MCF 10A (cell line): ENCODE measurements around the gene CD93. TPM values are rescaled to one million over a fixed set of nuclear protein-coding genes. Genes with fewer than 3 reads are reported as not detected.

ENCODE experiments used
- BruUV-seq: library from RNA; stranded (reverse); fragments of 400-500 nt; replicated peaks from 2 replicates; lab custom pipeline; 2021; lab: Mats Ljungman, UMichigan
- CTCF ChIA-PET: fragments of 300-600 bp; sonication (Branson Sonifier 250); formaldehyde crosslinking; extraction: SDS; loops from one replicate; lab custom pipeline; 2021; ENCODE audit warnings: antibody characterized with exemption, inconsistent platforms; lab: Yijun Ruan, JAX
- POLR2A ChIA-PET: fragments of 300-600, 350-650 bp; sonication (Branson Sonifier 250); formaldehyde crosslinking; extraction: SDS; loops from one replicate; lab custom pipeline; 2020; ENCODE audit warnings: antibody characterized with exemption, inconsistent platforms; lab: Yijun Ruan, JAX
- DNase-seq: peaks from one replicate; pipeline ENCODE4 v3.0.0-alpha.2; 2018; ENCODE audit not compliant: unreplicated experiment
- H3K27ac Mint-ChIP-seq: one replicate; pipeline ENCODE4 v1.8.0; 2022; ENCODE audit warnings: mild to moderate bottlenecking, low read depth, mixed read lengths; ENCODE audit not compliant: unreplicated experiment
- H3K27me3 Mint-ChIP-seq: one replicate; pipeline ENCODE4 v1.8.0; 2022; ENCODE audit warnings: mixed read lengths; ENCODE audit not compliant: insufficient read depth, unreplicated experiment
- H3K36me3 Mint-ChIP-seq: one replicate; pipeline ENCODE4 v1.8.0; 2022; ENCODE audit warnings: mild to moderate bottlenecking, moderate library complexity, mixed read lengths; ENCODE audit not compliant: insufficient read depth, unreplicated experiment
- H3K4me1 Mint-ChIP-seq: one replicate; pipeline ENCODE4 v1.8.0; 2022; ENCODE audit warnings: mixed read lengths; ENCODE audit not compliant: insufficient read depth, unreplicated experiment
- H3K4me3 Mint-ChIP-seq: one replicate; pipeline ENCODE4 v1.8.0; 2022; ENCODE audit warnings: mild to moderate bottlenecking, moderate library complexity, mixed read lengths; ENCODE audit not compliant: unreplicated experiment
- H3K9me3 Mint-ChIP-seq: one replicate; pipeline ENCODE4 v1.8.0; 2022; ENCODE audit warnings: mixed read lengths; ENCODE audit not compliant: unreplicated experiment
- intact Hi-C: fragments of 100-400 bp; cut with micrococcal nuclease; formaldehyde crosslinking; loops from 2 replicates; pipeline ENCODE4 v1.14.1; 2022
- total RNA-seq: library from RNA; stranded (reverse); gene quantifications from 2 replicates; pipeline ENCODE4 v1.2.3, GENCODE V29; 2022
- TF ChIP-seq, protein P1 (sequence below): fragments of 200-600 bp; IDR thresholded peaks from one replicate; pipeline ENCODE4 v1.8.0; 2022; ENCODE audit warnings: antibody characterized with exemption, mild to moderate bottlenecking; ENCODE audit not compliant: unreplicated experiment

The CD93 gene
- total RNA-seq, 1 experiment from 2014 or later = not detected

DNA sequence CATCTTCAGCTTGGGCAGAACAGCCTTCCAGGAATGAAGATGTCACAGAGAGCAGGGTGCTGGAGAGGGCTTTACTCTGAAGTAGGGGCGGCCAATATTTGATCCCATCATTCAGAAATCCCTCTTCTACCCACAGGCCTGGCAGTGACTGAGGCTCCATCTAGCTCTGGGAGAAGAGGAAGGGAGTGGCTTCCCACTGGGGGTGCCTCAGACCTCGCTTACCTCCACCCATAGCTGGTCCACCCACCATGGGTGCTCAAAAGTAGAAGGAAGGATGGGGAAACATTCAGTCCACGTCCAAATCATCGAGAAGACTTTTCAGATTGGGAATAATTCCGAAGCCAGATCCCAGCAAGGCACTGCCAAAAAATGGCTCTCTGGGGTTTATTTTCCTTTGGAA, 24.9 kb downstream of the CD93 start:
- no peaks in the 10 kb centered on the region for H3K36me3 Mint-ChIP-seq
- DNase-seq = no peak
- intact Hi-C loops = no loop called here
- POLR2A ChIA-PET = interaction anchor here (1.9 kb wide), 1 partner anchor 11 kb away, joined by 5 read pairs; no protein-coding TSS in a partner anchor
- TF ChIP-seq, protein P1, sequence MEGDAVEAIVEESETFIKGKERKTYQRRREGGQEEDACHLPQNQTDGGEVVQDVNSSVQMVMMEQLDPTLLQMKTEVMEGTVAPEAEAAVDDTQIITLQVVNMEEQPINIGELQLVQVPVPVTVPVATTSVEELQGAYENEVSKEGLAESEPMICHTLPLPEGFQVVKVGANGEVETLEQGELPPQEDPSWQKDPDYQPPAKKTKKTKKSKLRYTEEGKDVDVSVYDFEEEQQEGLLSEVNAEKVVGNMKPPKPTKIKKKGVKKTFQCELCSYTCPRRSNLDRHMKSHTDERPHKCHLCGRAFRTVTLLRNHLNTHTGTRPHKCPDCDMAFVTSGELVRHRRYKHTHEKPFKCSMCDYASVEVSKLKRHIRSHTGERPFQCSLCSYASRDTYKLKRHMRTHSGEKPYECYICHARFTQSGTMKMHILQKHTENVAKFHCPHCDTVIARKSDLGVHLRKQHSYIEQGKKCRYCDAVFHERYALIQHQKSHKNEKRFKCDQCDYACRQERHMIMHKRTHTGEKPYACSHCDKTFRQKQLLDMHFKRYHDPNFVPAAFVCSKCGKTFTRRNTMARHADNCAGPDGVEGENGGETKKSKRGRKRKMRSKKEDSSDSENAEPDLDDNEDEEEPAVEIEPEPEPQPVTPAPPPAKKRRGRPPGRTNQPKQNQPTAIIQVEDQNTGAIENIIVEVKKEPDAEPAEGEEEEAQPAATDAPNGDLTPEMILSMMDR = no peak
- no peak overlapping the region for H3K27ac Mint-ChIP-seq
- H3K27me3 Mint-ChIP-seq = no peaks in the 10 kb centered on the region
- no peaks in the 10 kb centered on the region for H3K4me1 Mint-ChIP-seq
- no TSS peak for BruUV-seq
- CTCF ChIA-PET = interaction anchor here (0.5 to 2.6 kb wide), 14 partner anchors 8 to 373 kb away, joined by 3 to 11 read pairs (median 4); no protein-coding TSS in a partner anchor
- H3K9me3 Mint-ChIP-seq = no peaks in the 10 kb centered on the region
- H3K4me3 Mint-ChIP-seq = no peak overlapping the region

DNA sequence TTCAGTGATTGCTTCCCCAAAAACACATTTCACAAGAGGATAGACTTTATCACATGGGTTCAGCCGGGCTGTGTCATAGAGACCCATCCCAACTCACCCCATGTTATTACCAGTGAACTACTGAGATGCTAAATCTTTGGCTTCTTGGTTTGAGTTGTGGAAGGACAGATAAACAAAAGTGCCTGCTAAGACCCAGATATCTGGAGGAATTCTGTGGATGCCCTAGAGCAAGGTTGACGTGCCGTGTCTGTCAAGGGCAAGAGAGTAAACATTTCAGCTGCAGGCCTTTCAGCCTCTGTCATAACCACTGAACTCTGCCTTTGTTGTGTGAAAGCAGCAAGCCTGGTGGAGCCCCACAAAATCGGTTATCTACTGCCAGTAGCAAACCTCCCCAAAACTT, 25.5 kb downstream of the CD93 start:
- no peaks in the 10 kb centered on the region for H3K27me3 Mint-ChIP-seq
- DNase-seq = no peak
- ChIA-PET CTCF (interaction anchor here (0.5 to 2.6 kb wide), 14 partner anchors 9 to 372 kb away, joined by 3 to 11 read pairs (median 4); no protein-coding TSS in a partner anchor), POLR2A (interaction anchor here (0.6 to 1.9 kb wide), 2 partner anchors 10 to 266 kb away, joined by 3 to 5 read pairs; no protein-coding TSS in a partner anchor)
- no peaks in the 10 kb centered on the region for H3K9me3 Mint-ChIP-seq
- H3K36me3 Mint-ChIP-seq = no peaks in the 10 kb centered on the region
- intact Hi-C loops = no loop called here
- no peak overlapping the region for H3K4me3 Mint-ChIP-seq
- TF ChIP-seq, protein P1 = no peak
- no peak overlapping the region for H3K27ac Mint-ChIP-seq
- no peaks in the 10 kb centered on the region for H3K4me1 Mint-ChIP-seq
- no TSS peak for BruUV-seq

DNA sequence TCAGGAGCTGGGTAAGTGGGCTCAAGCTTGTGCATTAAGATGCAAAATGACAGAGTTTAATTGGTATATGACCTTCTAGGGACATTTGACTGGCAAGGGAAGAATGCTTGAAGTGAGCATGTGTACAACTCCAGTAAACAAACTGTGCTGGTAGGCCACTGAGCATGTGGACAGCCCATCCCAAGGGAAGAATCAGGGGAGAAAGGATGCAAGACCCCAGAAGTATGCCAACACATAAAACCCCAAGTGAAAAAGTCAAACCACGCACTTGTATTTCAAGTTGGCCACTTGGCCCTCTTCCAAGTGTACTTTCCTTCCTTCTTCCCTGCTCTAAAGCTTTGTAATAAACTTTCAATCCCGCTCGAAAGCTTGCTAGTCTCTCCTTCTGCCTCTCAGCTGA, 26.3 kb downstream of the CD93 start:
- CTCF ChIA-PET = interaction anchor here (0.6 to 2.6 kb wide), 7 partner anchors 9 to 335 kb away, joined by 3 to 11 read pairs (median 4); no protein-coding TSS in a partner anchor
- no peak overlapping the region for H3K4me3 Mint-ChIP-seq
- no peak overlapping the region for H3K27ac Mint-ChIP-seq
- no peak for DNase-seq
- no peaks in the 10 kb centered on the region for H3K9me3 Mint-ChIP-seq
- H3K4me1 Mint-ChIP-seq = no peaks in the 10 kb centered on the region
- POLR2A ChIA-PET = interaction anchor here (0.7 to 1.9 kb wide), 2 partner anchors 9 to 10 kb away, joined by 3 to 5 read pairs; no protein-coding TSS in a partner anchor
- TF ChIP-seq, protein P1 = no peak
- H3K27me3 Mint-ChIP-seq = no peaks in the 10 kb centered on the region
- intact Hi-C loops = no loop called here
- H3K36me3 Mint-ChIP-seq = no peaks in the 10 kb centered on the region
- no TSS peak for BruUV-seq

DNA sequence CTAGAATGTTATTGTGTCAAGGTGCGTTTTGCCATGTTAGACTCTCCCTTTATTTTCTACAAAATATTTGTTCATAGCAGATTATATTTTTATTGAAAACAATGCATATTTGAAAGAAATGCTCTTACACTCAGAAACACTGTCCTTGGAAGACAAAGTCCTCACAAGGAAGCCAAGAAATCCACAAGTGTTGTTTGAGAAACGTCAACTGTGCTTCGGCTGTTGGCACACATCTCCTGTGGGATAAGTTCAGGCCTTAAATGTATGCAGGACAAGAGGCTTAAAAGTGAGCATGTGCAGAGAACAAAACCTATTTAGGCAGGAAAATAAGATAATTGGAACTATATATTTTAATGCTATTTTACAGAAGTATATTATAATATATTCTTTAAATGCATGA, 27.1 kb downstream of the CD93 start:
- TF ChIP-seq, protein P1 = no peak
- CTCF ChIA-PET = interaction anchor here (0.5 to 2.6 kb wide), 5 partner anchors 8 to 334 kb away, joined by 3 to 11 read pairs (median 4); no protein-coding TSS in a partner anchor
- no peaks in the 10 kb centered on the region for H3K27me3 Mint-ChIP-seq
- POLR2A ChIA-PET = no interaction called here
- H3K4me1 Mint-ChIP-seq = no peaks in the 10 kb centered on the region
- H3K4me3 Mint-ChIP-seq = no peak overlapping the region
- H3K9me3 Mint-ChIP-seq = no peaks in the 10 kb centered on the region
- no peak for DNase-seq
- no peak overlapping the region for H3K27ac Mint-ChIP-seq
- no peaks in the 10 kb centered on the region for H3K36me3 Mint-ChIP-seq
- intact Hi-C loops = no loop called here
- BruUV-seq = no TSS peak
